Measurements from ENCODE around the gene NPAS3.

The NPAS3 gene

GRCh38 chr14:33381717-33382116, 443.0 kb downstream of the NPAS3 start:
- DNase-seq (ENCODE audit: low spot score), result no peak

GRCh38 chr14:33386140-33386539, 447.5 kb downstream of the NPAS3 start:
- no peak for DNase-seq (ENCODE audit: low spot score)

- DNase-seq (ENCODE audit: low spot score), result no peak
Measured at GRCh38 chr14:33386781-33387180, 448.1 kb downstream of the NPAS3 start.

GRCh38 chr14:33390335-33390734, 451.7 kb downstream of the NPAS3 start:
- DNase-seq (ENCODE audit: low spot score), result no peak

- no peak for DNase-seq (ENCODE audit: low spot score)
Measured at GRCh38 chr14:33393231-33393894, 454.7 kb downstream of the NPAS3 start.

- no peak for DNase-seq (ENCODE audit: low spot score)
Measured at GRCh38 chr14:33393895-33394368, 455.3 kb downstream of the NPAS3 start.

GRCh38 chr14:33401311-33401710, 462.6 kb downstream of the NPAS3 start:
- DNase-seq (ENCODE audit: low spot score), result no peak

GRCh38 chr14:33402604-33403003, 463.9 kb downstream of the NPAS3 start:
- DNase-seq (ENCODE audit: low spot score), result no peak

GRCh38 chr14:33404054-33404453, 465.4 kb downstream of the NPAS3 start:
- DNase-seq (ENCODE audit: low spot score), result no peak

GRCh38 chr14:33404964-33405574, 466.4 kb downstream of the NPAS3 start:
- no peak for DNase-seq (ENCODE audit: low spot score)

GRCh38 chr14:33406766-33407165, 468.1 kb downstream of the NPAS3 start:
- DNase-seq (ENCODE audit: low spot score), result no peak

GRCh38 chr14:33408291-33408690, 469.6 kb downstream of the NPAS3 start:
- DNase-seq (ENCODE audit: low spot score), result no peak

- no peak for DNase-seq (ENCODE audit: low spot score)
Measured at GRCh38 chr14:33412450-33412849, 473.8 kb downstream of the NPAS3 start.

- no peak for DNase-seq (ENCODE audit: low spot score)
Measured at GRCh38 chr14:33413381-33413780, 474.7 kb downstream of the NPAS3 start.

- DNase-seq (ENCODE audit: low spot score), result no peak
Measured at GRCh38 chr14:33414041-33414440, 475.4 kb downstream of the NPAS3 start.

GRCh38 chr14:33420051-33420627, 481.5 kb downstream of the NPAS3 start:
- no peak for DNase-seq (ENCODE audit: low spot score)

GRCh38 chr14:33430414-33431035, 491.8 kb downstream of the NPAS3 start:
- DNase-seq (ENCODE audit: low spot score), result no peak

- no peak for DNase-seq (ENCODE audit: low spot score)
Measured at GRCh38 chr14:33432407-33433023, 493.8 kb downstream of the NPAS3 start.

- DNase-seq (ENCODE audit: low spot score), result no peak
Measured at GRCh38 chr14:33433396-33433795, 494.7 kb downstream of the NPAS3 start.

GRCh38 chr14:33435911-33436689, 497.4 kb downstream of the NPAS3 start:
- DNase-seq (ENCODE audit: low spot score), result no peak

- DNase-seq (ENCODE audit: low spot score), result no peak
Measured at GRCh38 chr14:33441633-33442032, 503.0 kb downstream of the NPAS3 start.

GRCh38 chr14:33444136-33444535, 505.5 kb downstream of the NPAS3 start:
- DNase-seq (ENCODE audit: low spot score), result no peak
